Thyroid gland (tissue), 4 donors: ENCODE results near the gene ICE1. TPM values are rescaled to one million over a fixed set of nuclear protein-coding genes. Genes with fewer than 3 reads are reported as not detected.

Experiments used
- DNase-seq, 2 donors: peaks; one replicate each; pipeline ENCODE4 v3.0.0-alpha.2; 2019
- H3K27ac ChIP-seq, 3 donors: fragments of 200-600 bp; sonication (generic); 1 replicate in 2 of 3; 2 replicates in 1 of 3; pipeline ENCODE4 v1.5.1; 2016 to 2019; ENCODE audit warnings: mild to moderate bottlenecking in 1 of 3, moderate library complexity in 1 of 3
- H3K27me3 ChIP-seq: fragments of 200-600 bp; sonication (generic); one replicate; pipeline ENCODE4 v1.5.1; 2019
- H3K36me3 ChIP-seq, 2 donors: fragments of 200-600 bp; sonication (generic); one replicate each; pipeline ENCODE4 v1.5.1; 2016 to 2019
- H3K4me1 ChIP-seq, 2 donors: fragments of 200-600 bp; sonication (generic); one replicate each; pipeline ENCODE4 v1.5.1; 2017 to 2019
- H3K4me3 ChIP-seq, 3 donors: fragments of 200-600 bp; sonication (generic); replicated peaks in 1 of 3; 1 replicate in 2 of 3; 2 replicates in 1 of 3; pipeline ENCODE4 v1.5.1; 2016; ENCODE audit warnings: mild to moderate bottlenecking in 1 of 3
- H3K9me3 ChIP-seq: fragments of 200-600 bp; sonication (generic); one replicate; pipeline ENCODE4 v1.5.1; 2017
- POLR2A ChIP-seq, 2 donors: fragments of 450-650 bp; IDR thresholded peaks; one replicate each; pipeline ENCODE4 v1.6.1; 2017; ENCODE audit warnings: antibody characterized with exemption in 2 of 2, mild to moderate bottlenecking in 2 of 2, moderate library complexity in 1 of 2
- WGBS, 2 donors: methylation state at CpG; one replicate each; pipeline ENCODE4 v1.1.5; 2017; 5-methylcytosine and 5-hydroxymethylcytosine counted together
- intact Hi-C: fragments of 100-400 bp; cut with DNase I; formaldehyde crosslinking; loops from one replicate; pipeline ENCODE4 v1.15.1; 2023
- total RNA-seq, 4 donors: library from RNA; depleted of rRNA; stranded (reverse); fragments of >200 nt; gene quantifications; one replicate each; pipeline ENCODE4 v1.2.3, GENCODE V29; 2016
- TF ChIP-seq, protein P1 (sequence below), 6 experiments: fragments of 200-600 bp in 3 of 6; fragments of 450-650 bp in 3 of 6; sonication (generic) in 3 of 6; IDR thresholded peaks; one replicate each; pipeline ENCODE4 v1.5.1; 2016 to 2019; ENCODE audit warnings: antibody characterized with exemption in 6 of 6, mild to moderate bottlenecking in 2 of 6, inconsistent platforms in 1 of 6, moderate library complexity in 1 of 6

Gene ICE1
- total RNA-seq, 4 donors from 2014 or later, result 36.7 to 71.8 (median 41.6) TPM

GRCh38 chr5:5430136-5430535 lies 7.7 kb downstream of the ICE1 start:
- H3K9me3 ChIP-seq, result no peaks in the 10 kb centered on the region
- no peaks in the 10 kb centered on the region for H3K27me3 ChIP-seq
- H3K4me1 ChIP-seq, result peaks cover 13 to 15% of the 10 kb centered on the region in 2 donors
- no peak for TF ChIP-seq POLR2A (IDR thresholded peaks at IDR 0.05)
- TF ChIP-seq, protein P1, sequence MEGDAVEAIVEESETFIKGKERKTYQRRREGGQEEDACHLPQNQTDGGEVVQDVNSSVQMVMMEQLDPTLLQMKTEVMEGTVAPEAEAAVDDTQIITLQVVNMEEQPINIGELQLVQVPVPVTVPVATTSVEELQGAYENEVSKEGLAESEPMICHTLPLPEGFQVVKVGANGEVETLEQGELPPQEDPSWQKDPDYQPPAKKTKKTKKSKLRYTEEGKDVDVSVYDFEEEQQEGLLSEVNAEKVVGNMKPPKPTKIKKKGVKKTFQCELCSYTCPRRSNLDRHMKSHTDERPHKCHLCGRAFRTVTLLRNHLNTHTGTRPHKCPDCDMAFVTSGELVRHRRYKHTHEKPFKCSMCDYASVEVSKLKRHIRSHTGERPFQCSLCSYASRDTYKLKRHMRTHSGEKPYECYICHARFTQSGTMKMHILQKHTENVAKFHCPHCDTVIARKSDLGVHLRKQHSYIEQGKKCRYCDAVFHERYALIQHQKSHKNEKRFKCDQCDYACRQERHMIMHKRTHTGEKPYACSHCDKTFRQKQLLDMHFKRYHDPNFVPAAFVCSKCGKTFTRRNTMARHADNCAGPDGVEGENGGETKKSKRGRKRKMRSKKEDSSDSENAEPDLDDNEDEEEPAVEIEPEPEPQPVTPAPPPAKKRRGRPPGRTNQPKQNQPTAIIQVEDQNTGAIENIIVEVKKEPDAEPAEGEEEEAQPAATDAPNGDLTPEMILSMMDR (IDR thresholded peaks at IDR 0.05), result no peak
- DNase-seq, result no peak
- no peak overlapping the region for H3K27ac ChIP-seq
- intact Hi-C loops, result no loop called here
- WGBS, 2 donors, result 91 to 94% methylated on average over 3 of the region's 3 CpGs
- H3K4me3 ChIP-seq, result no peak overlapping the region
- H3K36me3 ChIP-seq, result no peaks in the 10 kb centered on the region

DNA sequence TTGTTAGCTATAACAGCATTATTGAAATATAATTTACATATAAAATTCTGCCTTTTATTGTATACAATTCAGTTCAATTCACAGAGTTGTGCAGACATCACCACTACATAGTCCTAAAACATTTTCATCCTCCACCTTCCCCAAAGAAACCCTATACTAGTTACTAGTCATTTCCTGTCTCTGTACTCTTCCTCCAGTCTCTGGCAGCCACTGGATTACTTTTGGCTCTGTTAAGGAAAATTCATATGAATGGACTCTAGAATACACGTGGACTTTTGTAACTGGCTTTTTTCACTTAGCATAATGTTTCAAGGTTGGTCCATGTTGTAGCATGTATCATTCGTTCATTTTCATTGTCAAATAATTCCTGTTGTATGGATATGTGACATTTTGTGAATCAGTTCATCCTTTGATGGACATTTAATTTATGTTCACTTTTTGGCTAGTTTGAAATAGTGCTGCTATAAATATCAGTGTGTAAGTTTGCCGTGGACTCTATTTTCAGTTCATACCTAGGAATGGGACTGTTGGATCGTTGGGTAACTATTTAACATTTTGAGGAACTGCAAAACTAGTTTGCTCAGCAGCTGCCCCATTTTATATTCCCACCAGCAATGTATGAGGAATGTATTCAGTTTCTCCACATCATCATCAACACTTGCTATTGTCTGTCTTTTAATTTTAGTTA lies 9.7 kb downstream of the ICE1 start:
- H3K27me3 ChIP-seq, result no peaks in the 10 kb centered on the region
- H3K4me3 ChIP-seq, result no peak overlapping the region
- H3K9me3 ChIP-seq, result no peaks in the 10 kb centered on the region
- peaks cover 13 to 15% of the 10 kb centered on the region in 2 donors for H3K4me1 ChIP-seq
- 80 to 84% methylated on average over 4 of the region's 4 CpGs for WGBS, 2 donors
- TF ChIP-seq POLR2A (IDR thresholded peaks at IDR 0.05), result no peak
- TF ChIP-seq, protein P1 (IDR thresholded peaks at IDR 0.05), result no peak
- no peak overlapping the region for H3K27ac ChIP-seq
- DNase-seq, result no peak
- no peaks in the 10 kb centered on the region for H3K36me3 ChIP-seq
- intact Hi-C loops, result no loop called here

DNA sequence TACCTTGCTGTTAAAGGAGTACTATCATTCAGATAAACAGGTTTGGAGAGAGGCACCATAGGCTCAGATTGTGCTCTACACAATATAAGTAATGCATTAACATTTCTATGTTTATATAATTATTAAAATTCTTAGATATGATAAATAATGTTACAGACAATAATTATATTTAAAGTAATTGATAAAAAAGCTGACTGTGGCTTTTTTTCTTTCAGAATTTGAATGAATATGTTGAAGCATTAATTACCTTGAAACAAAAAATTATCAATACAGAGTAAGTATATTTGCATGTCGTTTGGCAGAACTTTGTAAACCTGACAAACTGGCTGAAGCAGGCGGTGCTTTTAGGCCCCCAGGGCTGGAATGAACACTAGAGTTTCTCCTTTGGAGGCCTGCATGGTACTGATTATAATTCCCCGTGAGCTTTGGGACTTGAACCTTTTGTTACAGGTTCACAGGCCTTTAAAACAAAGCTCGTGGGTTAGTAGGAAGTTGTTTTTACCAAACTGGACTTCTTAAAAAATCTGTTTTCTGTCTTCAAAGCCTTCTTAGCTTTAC lies 13.8 kb downstream of the ICE1 start:
- Histone ChIP-seq H3K4me3 (no peak overlapping the region), H3K4me1 (peaks cover 13 to 15% of the 10 kb centered on the region in 2 donors), H3K27me3 (no peaks in the 10 kb centered on the region), H3K36me3 (peaks cover 0 to 8% of the 10 kb centered on the region in 2 donors), H3K27ac (no peak overlapping the region), H3K9me3 (no peaks in the 10 kb centered on the region)
- 61 to 80% methylated on average over 4 of the region's 4 CpGs for WGBS, 2 donors
- TF ChIP-seq, protein P1 (IDR thresholded peaks at IDR 0.05), result no peak
- no peak for DNase-seq
- intact Hi-C loops, result no loop called here

DNA sequence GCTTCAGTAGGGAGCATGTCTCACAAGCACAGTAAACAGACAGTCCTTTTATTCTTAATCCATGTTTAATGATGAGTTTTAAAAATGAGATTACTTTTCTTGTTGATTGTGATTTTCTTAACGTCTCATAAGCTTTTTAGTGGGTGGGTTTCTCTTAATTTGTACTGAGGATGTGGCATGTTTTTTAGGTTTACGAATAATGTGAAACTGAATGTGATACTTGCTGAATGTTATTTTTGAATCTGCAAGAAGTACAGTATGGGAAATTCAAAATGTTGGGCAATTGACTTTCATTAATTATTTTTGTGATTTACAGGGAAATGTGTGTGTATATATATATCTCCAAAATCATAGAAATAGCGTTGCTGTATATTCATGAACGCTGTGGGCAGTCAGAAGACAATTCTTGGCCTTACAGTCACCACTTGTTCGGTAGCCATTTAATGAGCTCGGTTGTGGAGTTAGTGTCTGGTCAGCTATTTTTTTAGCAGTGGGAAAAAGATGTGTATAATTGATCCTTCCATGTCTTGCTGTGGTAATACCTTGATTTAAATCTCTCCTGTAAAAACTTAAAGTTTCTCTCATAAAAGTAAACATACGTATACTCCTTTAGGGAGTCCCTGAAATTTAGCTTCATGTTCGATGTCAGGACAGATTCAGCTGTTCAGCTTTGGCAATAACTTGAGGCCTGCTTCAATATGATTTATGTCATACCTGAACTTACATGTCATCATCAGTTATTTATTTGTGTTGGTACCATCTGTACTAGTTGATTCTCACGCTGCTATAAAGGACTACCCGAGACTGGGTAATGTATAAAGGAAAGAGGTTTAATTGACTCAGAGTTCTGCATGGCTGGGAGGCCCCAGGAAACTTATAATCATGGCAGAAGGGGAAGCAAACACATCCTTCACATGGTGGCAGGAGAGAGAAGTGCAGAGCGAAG lies 15.0 kb downstream of the ICE1 start:
- Histone ChIP-seq H3K4me1 (peaks cover 13% of the 10 kb centered on the region in 2 donors), H3K4me3 (no peak overlapping the region), H3K36me3 (peaks cover 0 to 14% of the 10 kb centered on the region in 2 donors), H3K27ac (no peak overlapping the region), H3K9me3 (no peaks in the 10 kb centered on the region), H3K27me3 (no peaks in the 10 kb centered on the region)
- WGBS, 2 donors, result 83 to 94% methylated on average over 11 of the region's 11 CpGs
- no peak for TF ChIP-seq POLR2A (IDR thresholded peaks at IDR 0.05)
- TF ChIP-seq, protein P1 (IDR thresholded peaks at IDR 0.05), result no peak
- intact Hi-C loops, result no loop called here
- DNase-seq, result no peak
